MM.1S (cell line): ENCODE measurements around the gene MCL1.

Source experiments
- CTCF ChIP-seq: fragments of 300-600 bp; sonication (generic); IDR thresholded peaks from 2 replicates; pipeline ENCODE4 v1.5.1; 2016; ENCODE audit warnings: antibody characterized with exemption, low read length, mixed read lengths
- EZH2 ChIP-seq: fragments of 300-600 bp; sonication (generic); optimal IDR thresholded peaks from 2 replicates; pipeline ENCODE3; 2017; ENCODE audit warnings: low read depth, mild to moderate bottlenecking, antibody characterized with exemption, low read length, mixed read lengths
- EZH2phosphoT487 ChIP-seq: fragments of 300-600 bp; sonication (generic); IDR thresholded peaks from 2 replicates; pipeline ENCODE4 v1.6.1; 2018; ENCODE audit warnings: antibody characterized with exemption, low read length

- TF ChIP-seq CTCF: no peak
- no peak for TF ChIP-seq EZH2
- TF ChIP-seq EZH2phosphoT487: no peak
These were observed 16.7 kb downstream of the MCL1 start for GRCh38 chr1:150562446-150563339.
